Prostate gland (tissue), 2 donors: ENCODE data around the gene BDP1. TPM values are rescaled to one million over a fixed set of nuclear protein-coding genes. Genes with fewer than 3 reads are reported as not detected.

Source experiments
- DNase-seq: peaks from one replicate; pipeline ENCODE4 v3.0.0-alpha.2; 2019; ENCODE audit warnings: low spot score
- H3K27ac ChIP-seq, 2 donors: fragments of 200-600 bp; sonication (generic); 2 replicates each; pipeline ENCODE4 v1.5.1; 2017 to 2019
- H3K27me3 ChIP-seq: fragments of 200-600 bp; sonication (generic); replicated peaks from 2 replicates; pipeline ENCODE4 v1.5.1; 2019; ENCODE audit not compliant: insufficient read depth
- H3K36me3 ChIP-seq, 2 donors: fragments of 200-600 bp; sonication (generic); 1 replicate in 1 of 2; 2 replicates in 1 of 2; pipeline versions ENCODE4 v1.5.1 to v1.8.1; 2017 to 2019
- H3K4me1 ChIP-seq: fragments of 200-600 bp; sonication (generic); replicated peaks from 2 replicates; pipeline ENCODE4 v1.5.1; 2019
- H3K4me3 ChIP-seq, 2 donors: fragments of 200-600 bp; sonication (generic); 2 replicates each; pipeline ENCODE4 v1.5.1; 2017 to 2019
- H3K9me3 ChIP-seq: fragments of 200-600 bp; sonication (generic); 2 replicates; pipeline ENCODE4 v1.5.1; 2017
- CTCF ChIP-seq, 4 experiments: fragments of 200-600 bp in 2 of 4; fragments of 450-650 bp in 2 of 4; sonication (generic) in 2 of 4; IDR thresholded peaks; 1 replicate in 3 of 4; 2 replicates in 1 of 4; pipeline ENCODE4 v1.5.1; 2016 to 2019; ENCODE audit warnings: antibody characterized with exemption in 4 of 4, mild to moderate bottlenecking in 2 of 4, moderate library complexity in 2 of 4
- POLR2A ChIP-seq: fragments of 450-650 bp; IDR thresholded peaks from one replicate; pipeline ENCODE4 v1.6.1; 2016; ENCODE audit warnings: antibody characterized with exemption, mild to moderate bottlenecking
- POLR2AphosphoS5 ChIP-seq: sonication (generic); formaldehyde crosslinking; IDR thresholded peaks from one replicate; pipeline ENCODE4 v1.6.1; 2017; ENCODE audit warnings: antibody characterized with exemption
- WGBS: methylation state at CpG from one replicate; pipeline ENCODE4 v1.1.5; 2018; 5-methylcytosine and 5-hydroxymethylcytosine counted together
- intact Hi-C: fragments of 100-400 bp; cut with DNase I; formaldehyde crosslinking; loops from one replicate; pipeline ENCODE4 v1.14.2; 2022
- total RNA-seq, 2 donors: library from RNA; depleted of rRNA; stranded (reverse); fragments of >200 nt; gene quantifications; one replicate each; pipeline ENCODE4 v1.1.0, GENCODE V29; 2016

Gene BDP1
- total RNA-seq, 2 donors from 2014 or later, result 17.9 to 25.6 TPM

- 62% methylated on average over 19 of the region's 19 CpGs for WGBS
- DNase-seq, result no peak
- no peak for TF ChIP-seq POLR2AphosphoS5
- TF ChIP-seq POLR2A, result no peak
- no peak for TF ChIP-seq CTCF (IDR thresholded peaks at IDR 0.05)
- H3K27me3 ChIP-seq, result no peaks in the 10 kb centered on the region
- no peaks in the 10 kb centered on the region for H3K36me3 ChIP-seq
- no peaks in the 10 kb centered on the region for H3K4me1 ChIP-seq
- no peaks in the 10 kb centered on the region for H3K9me3 ChIP-seq
- intact Hi-C loops, result no loop called here
- peak overlapping the region; percentile 63 to 77 for H3K4me3 ChIP-seq
- peak overlapping the region; percentile 89 to 90 for H3K27ac ChIP-seq
Measured at GRCh38 chr5:71454913-71455312, 538 bp upstream of the BDP1 start.

- no peaks in the 10 kb centered on the region for H3K27me3 ChIP-seq
- TF ChIP-seq POLR2A, result no peak
- TF ChIP-seq CTCF (IDR thresholded peaks at IDR 0.05), result no peak
- no peak for TF ChIP-seq POLR2AphosphoS5
- DNase-seq, result no peak
- no peaks in the 10 kb centered on the region for H3K4me1 ChIP-seq
- intact Hi-C loops, result no loop called here
- no peaks in the 10 kb centered on the region for H3K36me3 ChIP-seq
- peak overlapping the region; percentile 89 to 90 for H3K27ac ChIP-seq
- H3K9me3 ChIP-seq, result no peaks in the 10 kb centered on the region
- peak overlapping the region; percentile 63 to 77 for H3K4me3 ChIP-seq
- WGBS, result 3% methylated on average over 4 of the region's 4 CpGs
Measured at GRCh38 chr5:71456362-71456743, 902 bp downstream of the BDP1 start.

- WGBS, result 91% methylated on average over 8 of the region's 8 CpGs
- Histone ChIP-seq H3K27me3 (no peaks in the 10 kb centered on the region), H3K4me3 (peak overlapping the region in 1 of 2 donors; percentile 77)
Measured at GRCh38 chr5:71457106-71457505, 1.7 kb downstream of the BDP1 start.

GRCh38 chr5:71460693-71461092, 5.2 kb downstream of the BDP1 start:
- Histone ChIP-seq H3K9me3 (no peaks in the 10 kb centered on the region), H3K27ac (no peak overlapping the region), H3K4me1 (no peaks in the 10 kb centered on the region), H3K36me3 (peaks cover 0 to 4% of the 10 kb centered on the region in 2 donors), H3K27me3 (no peaks in the 10 kb centered on the region), H3K4me3 (no peak overlapping the region)
- 100% methylated on average over 1 of the region's 1 CpG for WGBS
- DNase-seq, result no peak
- no peak for TF ChIP-seq POLR2AphosphoS5
- TF ChIP-seq CTCF (IDR thresholded peaks at IDR 0.05), result no peak
- TF ChIP-seq POLR2A, result no peak
- intact Hi-C loops, result no loop called here

More at GRCh38 chr5:71457106-71457505, 1.7 kb downstream of the BDP1 start:
- intact Hi-C loops, result no loop called here
- TF ChIP-seq CTCF (IDR thresholded peaks at IDR 0.05) (no peak), POLR2AphosphoS5 (no peak), POLR2A (no peak)
- Histone ChIP-seq H3K9me3 (no peaks in the 10 kb centered on the region), H3K27ac (no peak overlapping the region), H3K4me1 (no peaks in the 10 kb centered on the region), H3K36me3 (no peaks in the 10 kb centered on the region)
- DNase-seq, result no peak

GRCh38 chr5:71461360-71461759, 5.9 kb downstream of the BDP1 start:
- no peak for TF ChIP-seq POLR2AphosphoS5
- no peak for TF ChIP-seq POLR2A
- no peak for TF ChIP-seq CTCF (IDR thresholded peaks at IDR 0.05)
- no peak for DNase-seq
- Histone ChIP-seq H3K9me3 (no peaks in the 10 kb centered on the region), H3K4me3 (no peak overlapping the region), H3K27ac (no peak overlapping the region), H3K27me3 (no peaks in the 10 kb centered on the region), H3K4me1 (no peaks in the 10 kb centered on the region), H3K36me3 (peaks cover 0 to 4% of the 10 kb centered on the region in 2 donors)
- intact Hi-C loops, result no loop called here
- 99% methylated on average over 3 of the region's 3 CpGs for WGBS
